HepG2 (cell line): ENCODE results near the gene EPHA2. TPM values are rescaled to one million over a fixed set of nuclear protein-coding genes. Genes with fewer than 3 reads are reported as not detected.

ENCODE experiments used
- ATAC-seq: fragments of 200-7000 bp; cut with Tn5 transposase; 3 replicates; pipeline ENCODE4 v1.9.1; 2020; ENCODE audit warnings: mild to moderate bottlenecking, moderate library complexity
- BruUV-seq: library from RNA; stranded (reverse); fragments of 400-500 nt; replicated peaks from 2 replicates; lab custom pipeline; 2021; lab: Mats Ljungman, UMichigan
- CTCF ChIA-PET: fragments of 300-600 bp; formaldehyde crosslinking; extraction: SDS; loops from one replicate; lab custom pipeline; 2021; ENCODE audit warnings: low total read pairs, inconsistent platforms, low intra/inter-chr PET ratio; lab: Yijun Ruan, JAX
- POLR2A ChIA-PET: fragments of 350-600 bp; sonication (Branson Sonifier 250); formaldehyde crosslinking; loops from one replicate; lab custom pipeline; 2020; ENCODE audit warnings: antibody characterized with exemption, inconsistent platforms; lab: Yijun Ruan, JAX
- DNase-seq: peaks from one replicate; pipeline ENCODE4 v3.0.0-alpha.2; 2015; ENCODE audit warnings: low spot score
- FAIRE-seq: peaks from 3 replicates; lab custom pipeline; 2011; peaks lifted over from hg19 to GRCh38; lab: Jason Lieb, UNC
- H2AFZ ChIP-seq: one replicate; pipeline ENCODE4 v1.6.1; 2011; ENCODE audit warnings: low read length, inconsistent platforms
- H3K27ac ChIP-seq: fragments of 300-600 bp; 3 replicates; pipeline ENCODE4 v1.8.0; 2011; ENCODE audit warnings: mixed run types, mild to moderate bottlenecking, mixed read lengths, low read length, inconsistent platforms; ENCODE audit not compliant: insufficient read depth; ENCODE audit errors: extremely low read length
- H3K27me3 ChIP-seq, 2 experiments: fragments of 200-600 bp in 1 of 2; 2 replicates in 1 of 2; 3 replicates in 1 of 2; pipeline versions ENCODE4 v1.6.0 to v1.8.0; 2011; ENCODE audit warnings: low read length in 2 of 2, mild to moderate bottlenecking in 2 of 2, moderate library complexity in 2 of 2, inconsistent platforms in 1 of 2; ENCODE audit not compliant: insufficient read depth in 2 of 2, control insufficient read depth in 1 of 2
- H3K36me3 ChIP-seq, 2 experiments: fragments of 200-600 bp in 1 of 2; replicated peaks in 1 of 2; 2 replicates in 1 of 2; 3 replicates in 1 of 2; pipeline versions ENCODE4 v1.5.1 to v1.8.0; 2011; ENCODE audit warnings: low read length in 2 of 2, inconsistent platforms in 1 of 2; ENCODE audit not compliant: insufficient read depth in 2 of 2, control insufficient read depth in 1 of 2
- H3K4me1 ChIP-seq: 2 replicates; pipeline ENCODE4 v1.5.1; 2012; ENCODE audit warnings: low read length, inconsistent platforms; ENCODE audit not compliant: insufficient read depth
- H3K4me2 ChIP-seq: 2 replicates; pipeline ENCODE4 v1.6.0; 2011; ENCODE audit warnings: low read depth, low read length, inconsistent platforms
- H3K4me3 ChIP-seq, 3 experiments: fragments of 200-600 bp in 1 of 3; sonication (generic), shearing (Covaris generic) in 1 of 3; replicated peaks in 1 of 3; 2 replicates each; pipeline ENCODE4 v1.5.1; 2011 to 2016; ENCODE audit warnings: low read length in 3 of 3, inconsistent platforms in 2 of 3, low read depth in 2 of 3, mild to moderate bottlenecking in 2 of 3, control low read depth in 1 of 3, mixed read lengths in 1 of 3; ENCODE audit not compliant: insufficient read depth in 1 of 3
- H3K79me2 ChIP-seq: one replicate; pipeline ENCODE4 v1.6.1; 2011; ENCODE audit warnings: low read length, inconsistent platforms; ENCODE audit not compliant: insufficient read depth
- H3K9ac ChIP-seq: 2 replicates; pipeline ENCODE4 v1.6.0; 2011; ENCODE audit warnings: mild to moderate bottlenecking, low read depth, low read length, inconsistent platforms; ENCODE audit not compliant: insufficient read depth
- H3K9me3 ChIP-seq: 2 replicates; pipeline ENCODE4 v1.5.1; 2012; ENCODE audit warnings: mild to moderate bottlenecking, low read length
- H4K20me1 ChIP-seq: 2 replicates; pipeline ENCODE4 v1.6.0; 2011; ENCODE audit warnings: inconsistent platforms, mild to moderate bottlenecking, low read length, moderate library complexity; ENCODE audit not compliant: insufficient read depth
- GMEB2 ChIP-seq: IDR thresholded peaks from 2 replicates; pipeline ENCODE4 v1.6.1; 2016; ENCODE audit warnings: missing biosample characterization, missing genetic modification reagents, low read depth
- HNRNPL ChIP-seq: fragments of 200-400 bp; formaldehyde crosslinking; IDR thresholded peaks from 2 replicates; pipeline ENCODE4 v1.6.1; 2017; ENCODE audit warnings: mild to moderate bottlenecking, low read depth, low read length
- IKZF4 ChIP-seq: sonication (generic); formaldehyde crosslinking; IDR thresholded peaks from 2 replicates; pipeline ENCODE4 v1.5.1; 2020; ENCODE audit warnings: borderline replicate concordance, mild to moderate bottlenecking, low read depth, missing genetic modification reagents; ENCODE audit errors: not compliant biosample characterization
- RNF2 ChIP-seq: fragments of 450-650 bp; conservative IDR thresholded peaks from 2 replicates; pipeline ENCODE4 v1.6.1; 2016; ENCODE audit warnings: low read depth
- ZNF414 ChIP-seq: sonication (generic); formaldehyde crosslinking; IDR thresholded peaks from 2 replicates; pipeline ENCODE4 v1.5.0; 2020; ENCODE audit warnings: missing genetic modification reagents
- WGBS: methylation state at CpG from one replicate; pipeline ENCODE4 v1.1.6; 2017; ENCODE audit warnings: low lambda C conversion rate; 5-methylcytosine and 5-hydroxymethylcytosine counted together
- in situ Hi-C: cut with HindIII; loops from 2 replicates; pipeline ENCODE4 v1.10.0; 2017; ENCODE audit warnings: low pct_unique_long_range_greater_than_20kb; ENCODE audit not compliant: extremely low pct_ligation_motif_present
- intact Hi-C: fragments of 100-400 bp; cut with micrococcal nuclease; formaldehyde crosslinking; loops from one replicate; pipeline ENCODE4 v1.10.0; 2022; ENCODE audit not compliant: unreplicated experiment
- polyA plus RNA-seq, 8 experiments: library from polyadenylated mRNA; depleted of rRNA in 3 of 8; stranded (reverse) in 7 of 8; unstranded in 1 of 8; fragments of >200 nt; fragmentation: Illumina TruSeq in 4 of 8; extraction: Trizol in 4 of 8; gene quantifications; 2 replicates each; pipeline versions ENCODE4 v1.2.1 to v1.2.3, GENCODE V29; 2011 to 2016; ENCODE audit warnings: low read depth in 4 of 8, missing spikeins in 1 of 8, mixed read lengths in 1 of 8; ENCODE audit not compliant: insufficient read depth in 1 of 8
- total RNA-seq, 5 experiments: library from RNA; depleted of rRNA; stranded (reverse); fragments of >200 nt; fragmentation: Illumina TruSeq; extraction: Trizol; gene quantifications; 2 replicates each; pipeline ENCODE4 v1.2.3, GENCODE V29; 2016; ENCODE audit warnings: low read depth in 1 of 5
- TF ChIP-seq, protein P1 (sequence below): sonication (generic); formaldehyde crosslinking; IDR thresholded peaks from 2 replicates; pipeline ENCODE4 v1.4.0; 2020; ENCODE audit warnings: missing genetic modification reagents, mild to moderate bottlenecking, borderline replicate concordance
- TF ChIP-seq, protein P2 (sequence below): sonication (generic); formaldehyde crosslinking; conservative IDR thresholded peaks from 2 replicates; pipeline ENCODE4 v1.4.0; 2020; ENCODE audit warnings: mild to moderate bottlenecking, missing genetic modification reagents, moderate library complexity

EPHA2 gene
- total and polyA plus RNA-seq, 2 of the 13 experiments (the other 11 are each of a cell fraction or from before 2014, with no cell fraction given) = 33.6 to 53.6 TPM

DNA sequence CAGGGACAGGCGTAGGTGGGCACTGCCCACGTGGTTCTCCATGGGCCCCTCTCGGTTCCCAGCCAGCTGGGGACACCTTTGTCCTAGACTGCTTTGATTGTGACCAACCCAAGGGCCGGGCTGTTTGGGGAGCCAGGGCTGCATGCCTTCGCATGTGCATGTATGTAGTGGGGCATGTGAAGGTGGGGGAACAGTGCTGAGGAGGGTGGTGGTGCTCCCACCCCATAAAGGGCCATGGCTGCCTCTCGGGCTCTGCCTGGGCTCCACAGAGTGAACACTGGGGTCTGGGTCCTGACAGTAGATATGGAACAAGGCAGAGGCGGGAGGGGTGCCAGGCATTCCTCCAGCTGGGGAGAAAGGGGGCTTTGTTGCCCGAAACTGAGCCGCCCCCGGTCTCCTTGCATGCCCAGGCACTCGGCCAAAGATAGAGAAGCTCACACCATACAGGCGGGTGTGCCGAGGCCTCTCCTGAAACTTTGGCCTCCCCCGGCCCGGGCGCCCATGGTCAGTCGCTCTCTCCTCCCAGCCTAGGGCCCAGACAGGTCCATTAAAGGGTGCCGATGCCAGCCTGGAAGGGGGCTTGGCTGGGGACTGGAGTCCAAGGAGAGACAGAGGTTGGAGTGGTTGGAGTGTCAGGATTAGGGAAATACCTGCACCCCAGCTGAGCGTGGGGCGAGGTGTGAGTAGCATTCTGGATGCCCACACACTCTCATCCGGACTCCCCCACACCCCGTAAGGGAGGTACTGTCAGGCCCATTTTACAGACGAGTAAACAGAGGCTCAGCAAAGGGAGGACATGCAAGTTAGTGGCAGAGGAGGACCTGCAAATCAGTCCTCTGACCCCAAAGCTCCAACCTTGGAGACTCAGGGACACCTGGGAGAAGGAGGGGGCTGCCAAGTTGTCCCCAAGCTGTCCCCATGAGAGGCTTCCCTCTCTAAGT lies 41.1 kb downstream of the EPHA2 start (continued):
- TF ChIP-seq HNRNPL = 0 out of 2 replicates have a peak, but pooled peaks have one; percentile 41
- TF ChIP-seq, protein P1, sequence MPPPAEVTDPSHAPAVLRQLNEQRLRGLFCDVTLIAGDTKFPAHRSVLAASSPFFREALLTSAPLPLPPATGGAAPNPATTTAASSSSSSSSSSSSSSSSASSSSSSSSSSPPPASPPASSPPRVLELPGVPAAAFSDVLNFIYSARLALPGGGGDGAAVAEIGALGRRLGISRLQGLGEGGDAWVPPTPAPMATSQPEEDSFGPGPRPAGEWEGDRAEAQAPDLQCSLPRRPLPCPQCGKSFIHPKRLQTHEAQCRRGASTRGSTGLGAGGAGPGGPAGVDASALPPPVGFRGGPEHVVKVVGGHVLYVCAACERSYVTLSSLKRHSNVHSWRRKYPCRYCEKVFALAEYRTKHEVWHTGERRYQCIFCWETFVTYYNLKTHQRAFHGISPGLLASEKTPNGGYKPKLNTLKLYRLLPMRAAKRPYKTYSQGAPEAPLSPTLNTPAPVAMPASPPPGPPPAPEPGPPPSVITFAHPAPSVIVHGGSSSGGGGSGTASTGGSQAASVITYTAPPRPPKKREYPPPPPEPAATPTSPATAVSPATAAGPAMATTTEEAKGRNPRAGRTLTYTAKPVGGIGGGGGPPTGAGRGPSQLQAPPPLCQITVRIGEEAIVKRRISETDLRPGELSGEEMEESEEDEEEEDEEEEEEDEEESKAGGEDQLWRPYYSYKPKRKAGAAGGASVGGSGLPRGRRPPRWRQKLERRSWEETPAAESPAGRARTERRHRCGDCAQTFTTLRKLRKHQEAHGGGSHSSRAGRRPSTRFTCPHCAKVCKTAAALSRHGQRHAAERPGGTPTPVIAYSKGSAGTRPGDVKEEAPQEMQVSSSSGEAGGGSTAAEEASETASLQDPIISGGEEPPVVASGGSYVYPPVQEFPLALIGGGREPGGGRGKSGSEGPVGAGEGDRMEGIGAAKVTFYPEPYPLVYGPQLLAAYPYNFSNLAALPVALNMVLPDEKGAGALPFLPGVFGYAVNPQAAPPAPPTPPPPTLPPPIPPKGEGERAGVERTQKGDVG (CRISPR knock-in tag) = no peak

DNA sequence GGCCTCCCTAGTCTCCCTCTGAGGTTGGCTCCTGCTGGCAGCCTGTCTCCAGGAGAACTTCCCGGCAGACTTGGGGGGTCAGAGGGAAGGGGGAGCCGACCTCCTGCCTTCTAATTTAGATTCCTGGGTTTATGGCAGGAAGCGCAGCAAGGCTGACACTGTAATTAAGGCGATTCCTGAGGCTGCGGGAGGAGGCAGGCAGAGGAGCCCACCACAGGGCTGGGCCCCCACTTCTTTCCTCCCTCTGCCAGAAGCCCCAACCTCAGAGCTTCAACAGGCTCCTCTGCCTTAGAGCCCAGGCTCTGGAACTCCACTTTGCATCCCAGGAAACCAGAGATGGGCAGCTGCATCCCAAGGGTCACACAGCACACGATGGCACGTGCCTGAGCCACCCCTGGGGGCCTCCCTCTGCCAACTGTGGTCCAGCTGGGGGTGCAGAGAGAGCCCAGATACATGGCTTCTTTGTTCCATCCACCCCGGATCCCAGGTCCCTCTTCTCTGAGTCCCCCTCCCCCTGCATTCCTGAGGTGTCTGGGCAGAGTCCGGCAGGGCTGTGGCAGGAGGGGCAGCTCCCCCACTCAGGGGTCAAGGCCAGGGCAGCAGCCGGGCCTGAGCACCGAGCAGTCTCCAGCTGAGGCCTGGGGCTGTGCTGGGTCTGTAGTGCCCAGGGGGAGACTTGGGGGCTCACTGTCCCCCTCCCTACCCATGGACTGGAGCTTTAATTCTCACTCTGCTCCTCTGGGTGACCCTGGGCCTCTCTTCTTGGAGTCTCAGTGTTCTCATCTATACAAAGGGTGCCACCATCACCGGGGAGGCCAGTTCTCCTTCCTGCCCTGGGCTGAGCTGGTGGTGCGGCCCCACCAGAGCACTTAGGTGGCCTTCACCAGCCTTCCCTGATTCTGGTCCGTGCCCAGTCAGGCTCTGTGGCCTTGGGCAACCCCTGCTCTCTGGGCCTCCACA lies 43.0 kb downstream of the EPHA2 start:
- Histone ChIP-seq H3K27ac (no peak overlapping the region), H3K9me3 (peaks cover 7% of the 10 kb centered on the region), H2AFZ (no peak overlapping the region), H4K20me1 (no peaks in the 10 kb centered on the region), H3K9ac (no peak overlapping the region), H3K36me3 (no peaks in the 10 kb centered on the region), H3K4me1 (peaks cover 79% of the 10 kb centered on the region), H3K4me2 (peak overlapping the region; percentile 74), H3K4me3 (peak overlapping the region in 1 of 3 experiments; percentile 36; a peak in 1 of 6 replicates), H3K27me3 (peaks cover 5 to 16% of the 10 kb centered on the region in 2 experiments; a peak in 4 of 5 replicates), H3K79me2 (no peaks in the 10 kb centered on the region)
- FAIRE-seq = peak; percentile 67
- in situ Hi-C loops = no loop called here
- POLR2A ChIA-PET = interaction anchor here (0.9 to 2.2 kb wide), 5 partner anchors 9 to 69 kb away, joined by 3 to 13 read pairs (median 5); partner anchors contain the start of gene EPHA2
- DNase-seq = peak; percentile 90
- intact Hi-C loops = loop anchor here (2.0 kb wide), 2 partner anchors 16 to 30 kb away; no protein-coding TSS in a partner anchor
- 3% methylated on average over 4 of the region's 14 CpGs for WGBS
- CTCF ChIA-PET = no interaction called here
- BruUV-seq = no TSS peak
- peak; percentile 53 for ATAC-seq
- TF ChIP-seq RNF2 (0 out of 2 replicates have a peak, but pooled peaks have one; percentile 26), GMEB2 (CRISPR knock-in tag) (no peak), ZNF414 (CRISPR knock-in tag) (0 out of 2 replicates have a peak, but pooled peaks have one; percentile 8), IKZF4 (peak; percentile 56)
- TF ChIP-seq, protein P2, sequence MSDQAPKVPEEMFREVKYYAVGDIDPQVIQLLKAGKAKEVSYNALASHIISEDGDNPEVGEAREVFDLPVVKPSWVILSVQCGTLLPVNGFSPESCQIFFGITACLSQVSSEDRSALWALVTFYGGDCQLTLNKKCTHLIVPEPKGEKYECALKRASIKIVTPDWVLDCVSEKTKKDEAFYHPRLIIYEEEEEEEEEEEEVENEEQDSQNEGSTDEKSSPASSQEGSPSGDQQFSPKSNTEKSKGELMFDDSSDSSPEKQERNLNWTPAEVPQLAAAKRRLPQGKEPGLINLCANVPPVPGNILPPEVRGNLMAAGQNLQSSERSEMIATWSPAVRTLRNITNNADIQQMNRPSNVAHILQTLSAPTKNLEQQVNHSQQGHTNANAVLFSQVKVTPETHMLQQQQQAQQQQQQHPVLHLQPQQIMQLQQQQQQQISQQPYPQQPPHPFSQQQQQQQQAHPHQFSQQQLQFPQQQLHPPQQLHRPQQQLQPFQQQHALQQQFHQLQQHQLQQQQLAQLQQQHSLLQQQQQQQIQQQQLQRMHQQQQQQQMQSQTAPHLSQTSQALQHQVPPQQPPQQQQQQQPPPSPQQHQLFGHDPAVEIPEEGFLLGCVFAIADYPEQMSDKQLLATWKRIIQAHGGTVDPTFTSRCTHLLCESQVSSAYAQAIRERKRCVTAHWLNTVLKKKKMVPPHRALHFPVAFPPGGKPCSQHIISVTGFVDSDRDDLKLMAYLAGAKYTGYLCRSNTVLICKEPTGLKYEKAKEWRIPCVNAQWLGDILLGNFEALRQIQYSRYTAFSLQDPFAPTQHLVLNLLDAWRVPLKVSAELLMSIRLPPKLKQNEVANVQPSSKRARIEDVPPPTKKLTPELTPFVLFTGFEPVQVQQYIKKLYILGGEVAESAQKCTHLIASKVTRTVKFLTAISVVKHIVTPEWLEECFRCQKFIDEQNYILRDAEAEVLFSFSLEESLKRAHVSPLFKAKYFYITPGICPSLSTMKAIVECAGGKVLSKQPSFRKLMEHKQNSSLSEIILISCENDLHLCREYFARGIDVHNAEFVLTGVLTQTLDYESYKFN = peak; percentile 90
